ENCODE data around the gene IGFBP4. TPM values are rescaled to one million over a fixed set of nuclear protein-coding genes. Genes with fewer than 3 reads are reported as not detected.

Gene IGFBP4
- total and polyA plus RNA-seq, 2 experiments from 2014 or later, result 44.9 to 183 TPM

- 33% methylated on average over 5 of the region's 5 CpGs for WGBS (ENCODE audit: low lambda C conversion rate, missing lambda C conversion rate)
- Histone ChIP-seq H3K4me2 (no peak overlapping the region), H2AFZ (no peak overlapping the region), H3K4me1 (ENCODE audit: insufficient read depth) (peaks cover 24% of the 10 kb centered on the region), H3K36me3 (replicated peaks; ENCODE audit: insufficient read depth, low read depth) (no peaks in the 10 kb centered on the region), H4K20me1 (ENCODE audit: insufficient read depth, poor library complexity, severe bottlenecking) (no peaks in the 10 kb centered on the region), H3K9me3 (ENCODE audit: low read depth) (no peaks in the 10 kb centered on the region), H3K27me3 (no peaks in the 10 kb centered on the region), H3K9me2 (replicated peaks; ENCODE audit: insufficient read depth) (no peaks in the 10 kb centered on the region), H3K27ac (peak overlapping the region; percentile 55), H3K4me3 (no peak overlapping the region), H3K79me2 (no peaks in the 10 kb centered on the region)
- DNase-seq (ENCODE audit: low spot score), result peak; percentile 70
- TF ChIP-seq EZH2 (IDR thresholded peaks at IDR 0.05; ENCODE audit: borderline replicate concordance) (no peak), CTCF (IDR thresholded peaks at IDR 0.05; ENCODE audit: poor library complexity) (no peak), EZH2phosphoT487 (IDR thresholded peaks at IDR 0.05; ENCODE audit: low read depth, severe bottlenecking, unreplicated experiment) (no peak)
These were observed 47.1 kb downstream of the IGFBP4 start for GRCh38 chr17:40490289-40490853.

- Histone ChIP-seq H4K20me1 (ENCODE audit: insufficient read depth, poor library complexity, severe bottlenecking) (no peaks in the 10 kb centered on the region), H3K36me3 (replicated peaks; ENCODE audit: insufficient read depth, low read depth) (no peaks in the 10 kb centered on the region), H3K79me2 (no peaks in the 10 kb centered on the region), H3K4me1 (ENCODE audit: insufficient read depth) (peaks cover 17% of the 10 kb centered on the region), H3K9me2 (replicated peaks; ENCODE audit: insufficient read depth) (no peaks in the 10 kb centered on the region), H3K27me3 (no peaks in the 10 kb centered on the region), H3K4me3 (no peak overlapping the region), H3K27ac (peak overlapping the region; percentile 55), H3K9me3 (ENCODE audit: low read depth) (no peaks in the 10 kb centered on the region), H2AFZ (no peak overlapping the region), H3K4me2 (no peak overlapping the region)
- 87% methylated on average over 2 of the region's 2 CpGs for WGBS (ENCODE audit: low lambda C conversion rate, missing lambda C conversion rate)
- TF ChIP-seq CTCF (IDR thresholded peaks at IDR 0.05; ENCODE audit: poor library complexity) (no peak), EZH2phosphoT487 (IDR thresholded peaks at IDR 0.05; ENCODE audit: low read depth, severe bottlenecking, unreplicated experiment) (no peak), EZH2 (IDR thresholded peaks at IDR 0.05; ENCODE audit: borderline replicate concordance) (no peak)
- no peak for DNase-seq (ENCODE audit: low spot score)
These were observed 47.7 kb downstream of the IGFBP4 start for GRCh38 chr17:40490982-40491381.

- Histone ChIP-seq H3K36me3 (replicated peaks; ENCODE audit: insufficient read depth, low read depth) (no peaks in the 10 kb centered on the region), H3K27ac (no peak overlapping the region), H3K4me2 (no peak overlapping the region), H3K9me2 (replicated peaks; ENCODE audit: insufficient read depth) (no peaks in the 10 kb centered on the region), H4K20me1 (ENCODE audit: insufficient read depth, poor library complexity, severe bottlenecking) (no peaks in the 10 kb centered on the region), H3K79me2 (no peaks in the 10 kb centered on the region), H3K4me3 (no peak overlapping the region), H3K27me3 (no peaks in the 10 kb centered on the region), H2AFZ (no peak overlapping the region), H3K4me1 (ENCODE audit: insufficient read depth) (peaks cover 14% of the 10 kb centered on the region), H3K9me3 (ENCODE audit: low read depth) (no peaks in the 10 kb centered on the region)
- WGBS (ENCODE audit: low lambda C conversion rate, missing lambda C conversion rate), result 70% methylated on average over 5 of the region's 7 CpGs
- TF ChIP-seq CTCF (IDR thresholded peaks at IDR 0.05; ENCODE audit: poor library complexity) (no peak), EZH2 (IDR thresholded peaks at IDR 0.05; ENCODE audit: borderline replicate concordance) (no peak), EZH2phosphoT487 (IDR thresholded peaks at IDR 0.05; ENCODE audit: low read depth, severe bottlenecking, unreplicated experiment) (no peak)
- DNase-seq (ENCODE audit: low spot score), result no peak
These were observed 48.2 kb downstream of the IGFBP4 start for GRCh38 chr17:40491486-40491885.

Measured in hepatocyte (in vitro differentiated cells).